A549 treated with AZD9567 at 1 μM for 4 hours (cell line): ENCODE data around the gene PPARGC1A. TPM values are rescaled to one million over a fixed set of nuclear protein-coding genes. Genes with fewer than 3 reads are reported as not detected.

Experiments
- total RNA-seq: library from RNA; stranded (reverse); fragments of 200-300 nt; extraction: Qiagen RNA extraction; gene quantifications from 5 replicates; pipeline ENCODE4 v1.2.3, GENCODE V29; 2022; ENCODE audit not compliant: insufficient read depth

Gene PPARGC1A
- 0.02 to 0.13 TPM (median 0.05 TPM) in 4 of 5 replicates, not detected in the other for total RNA-seq

GRCh38 chr4:23889814-23890341 lies at the start of gene PPARGC1A:
Gene PPARGC1A (minus strand): TSS chr4:23890047. CDS start chr4:23889957, 90 bp downstream.

